ENCODE measurements around the gene BRIP1. TPM values are rescaled to one million over a fixed set of nuclear protein-coding genes. Genes with fewer than 3 reads are reported as not detected.

Gene BRIP1
- total and polyA plus RNA-seq, 2 experiments from 2014 or later: 8.0 to 23.1 TPM

- no peaks in the 10 kb centered on the region for H3K79me2 ChIP-seq (replicated peaks; ENCODE audit: insufficient read depth)
- no peak overlapping the region for H3K4me3 Mint-ChIP-seq
- H3K27me3 ChIP-seq (ENCODE audit: insufficient read depth): no peaks in the 10 kb centered on the region
- H3F3A ChIP-seq (replicated peaks; ENCODE audit: low read depth): no peaks in the 10 kb centered on the region
- peaks cover 3% of the 10 kb centered on the region; the same call in 1 of the 3 replicates for H3K36me3 Mint-ChIP-seq (ENCODE audit: low read depth)
- no peak overlapping the region for H2AFZ ChIP-seq
- H3K27ac ChIP-seq (ENCODE audit: low read depth): no peak overlapping the region
- peaks cover 3% of the 10 kb centered on the region; the same call in 2 of the 3 replicates for H3K4me1 Mint-ChIP-seq
- TF ChIP-seq NANOG (IDR thresholded peaks at IDR 0.05; ENCODE audit: borderline replicate concordance) (no peak), ETS1 (IDR thresholded peaks at IDR 0.05) (no peak), ZNF331 (CRISPR knock-in tag; IDR thresholded peaks at IDR 0.05; ENCODE audit: low read depth) (no peak), EZH2 (IDR thresholded peaks at IDR 0.05; ENCODE audit: low read depth, unreplicated experiment) (no peak), STAT1 (IDR thresholded peaks at IDR 0.05; ENCODE audit: unreplicated experiment) (no peak), ZNF114 (CRISPR knock-in tag; IDR thresholded peaks at IDR 0.05) (no peak), POLR2AphosphoS5 (IDR thresholded peaks at IDR 0.05; ENCODE audit: low read depth) (no peak), JUNB (IDR thresholded peaks at IDR 0.05; ENCODE audit: unreplicated experiment) (no peak), CTCF (conservative IDR thresholded peaks at IDR 0.05; ENCODE audit: low read depth in 2 of 2) (no peak), ZNF462 (CRISPR knock-in tag; IDR thresholded peaks at IDR 0.05) (no peak), CREB1 (CRISPR knock-in tag; IDR thresholded peaks at IDR 0.05; ENCODE audit: low read depth) (no peak), EZH2phosphoT487 (IDR thresholded peaks at IDR 0.05; ENCODE audit: unreplicated experiment) (no peak)
- no peaks in the 10 kb centered on the region for H4K20me1 ChIP-seq (replicated peaks; ENCODE audit: insufficient read depth)
- no peak overlapping the region for H3K4me2 ChIP-seq
- H3K27ac Mint-ChIP-seq: no peak overlapping the region
- ATAC-seq (no peak), DNase-seq (ENCODE audit: low spot score) (no peak)
- H3K4me1 ChIP-seq (ENCODE audit: insufficient read depth): 0 out of 2 replicates have a peak, but pooled peaks cover 2% of the 10 kb centered on the region
- no peaks in the 10 kb centered on the region for H3K9me2 ChIP-seq (ENCODE audit: insufficient read depth)
- H3K4me3 ChIP-seq: no peak overlapping the region
- peaks cover 17% of the 10 kb centered on the region for H3K9me3 Mint-ChIP-seq
- H3K27me3 Mint-ChIP-seq (ENCODE audit: insufficient read depth, low read depth, poor library complexity): no peaks in the 10 kb centered on the region
- no peaks in the 10 kb centered on the region for H3K36me3 ChIP-seq (ENCODE audit: insufficient read depth)
These were observed 214.7 kb downstream of the BRIP1 start for GRCh38 chr17:61648587-61648986.

Measured in GM23338 (cell line).